Measurements from ENCODE around the gene BTG4. TPM values are rescaled to one million over a fixed set of nuclear protein-coding genes. Genes with fewer than 3 reads are reported as not detected.

BTG4 gene
- polyA plus RNA-seq (ENCODE audit: insufficient read length in 3 of 3), result not detected
- long read RNA-seq, donor 1, result 0 reads
- long read RNA-seq, donor 2, result 0 reads
- long read RNA-seq, donor 3, result 0 reads
- long read RNA-seq, donor 4, result 0 reads
- long read RNA-seq, donor 5, result 0 reads
- long read RNA-seq, donor 6, result 0 reads
- long read RNA-seq, donor 7, result 0 reads
- long read RNA-seq, donor 8, result 0 reads
- long read RNA-seq, donor 9, result 0 reads
- long read RNA-seq, donor 10, result 0 reads
- long read RNA-seq, donor 11, result 0 reads
- long read RNA-seq, donor 12, result 0 reads
- long read RNA-seq, donor 13, result 0 reads
- long read RNA-seq, donor 14, result 0 reads
- long read RNA-seq, donor 15, result 0 reads
- long read RNA-seq, donor 16, result 0 reads

DNA sequence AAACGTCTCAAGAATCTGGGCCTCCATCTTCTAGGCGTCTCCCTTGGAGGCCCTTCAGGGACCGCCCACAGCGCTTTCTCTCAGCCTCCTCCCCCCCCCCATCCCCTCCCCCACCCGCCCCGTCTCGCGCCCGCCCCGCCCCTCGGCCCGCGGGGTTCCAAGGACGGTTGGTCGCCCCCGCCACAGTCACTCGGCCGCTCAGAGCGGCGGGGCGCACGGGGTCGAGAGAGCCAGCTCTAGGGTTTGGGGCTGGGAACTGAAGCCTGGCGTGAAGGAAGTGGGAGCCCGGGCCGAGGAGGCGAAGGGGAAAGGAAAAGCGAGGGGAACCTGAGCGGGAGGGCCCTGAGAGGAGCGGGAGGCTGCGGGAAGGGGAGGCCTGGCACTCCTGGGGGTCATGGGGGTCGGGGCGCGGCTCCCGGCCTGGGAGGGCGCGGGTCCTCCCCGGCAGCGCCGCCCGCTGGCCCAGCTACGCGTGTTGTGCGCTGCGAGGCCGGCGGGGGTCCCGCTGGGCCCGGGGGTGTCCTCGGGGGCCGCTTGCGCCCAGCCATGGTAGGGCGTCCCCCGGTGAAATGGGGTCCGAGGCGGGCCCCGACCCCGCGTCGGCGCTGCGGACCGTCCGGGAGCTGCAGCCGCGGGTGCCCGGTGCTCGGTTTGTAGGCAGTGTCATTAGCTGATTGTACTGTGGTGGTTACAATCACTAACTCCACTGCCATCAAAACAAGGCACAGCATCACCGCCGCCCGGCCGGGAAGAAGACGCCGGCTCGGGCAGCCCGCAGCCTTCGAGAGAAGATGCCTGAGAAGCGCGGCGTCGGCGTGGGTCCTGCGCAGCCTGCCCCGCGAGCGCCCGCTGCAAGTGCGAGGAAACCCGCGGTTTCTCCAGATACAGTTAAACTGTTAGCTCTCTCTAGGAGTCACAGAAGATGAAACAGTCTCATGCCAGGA, at the start of gene BTG4:
Gene BTG4, minus strand, starts transcription at position 91 of the 944 bp plus-strand sequence. CDS start 13,610 bp downstream, outside the sequence.
- DNase-seq, result peak; percentile 28

DNA sequence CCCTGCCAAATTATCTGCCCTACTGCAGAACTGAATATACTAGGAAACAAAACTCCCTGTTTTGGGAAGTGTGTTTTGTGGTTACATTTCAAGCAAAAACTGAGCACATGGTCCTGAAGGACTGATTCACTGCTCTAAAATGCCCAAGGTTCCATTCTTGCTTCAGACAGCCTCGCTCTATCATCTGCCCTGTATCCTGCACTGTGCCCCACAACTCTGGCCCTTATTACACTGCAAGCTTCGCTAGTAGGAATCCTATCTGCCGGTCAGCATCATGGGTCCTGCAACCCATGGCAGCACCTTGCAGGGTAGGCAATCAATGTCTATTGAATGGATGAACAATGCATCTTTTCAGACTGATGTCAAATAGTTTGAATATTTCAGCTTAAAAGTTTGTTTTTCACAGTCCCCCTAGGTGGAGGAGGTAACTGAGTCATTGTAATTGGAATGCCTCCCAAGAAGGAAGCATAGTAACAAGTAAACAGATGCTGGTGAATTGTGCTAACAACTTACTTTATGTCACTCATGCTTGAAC, 49.7 kb upstream of the BTG4 start:
- no peak for DNase-seq

DNA sequence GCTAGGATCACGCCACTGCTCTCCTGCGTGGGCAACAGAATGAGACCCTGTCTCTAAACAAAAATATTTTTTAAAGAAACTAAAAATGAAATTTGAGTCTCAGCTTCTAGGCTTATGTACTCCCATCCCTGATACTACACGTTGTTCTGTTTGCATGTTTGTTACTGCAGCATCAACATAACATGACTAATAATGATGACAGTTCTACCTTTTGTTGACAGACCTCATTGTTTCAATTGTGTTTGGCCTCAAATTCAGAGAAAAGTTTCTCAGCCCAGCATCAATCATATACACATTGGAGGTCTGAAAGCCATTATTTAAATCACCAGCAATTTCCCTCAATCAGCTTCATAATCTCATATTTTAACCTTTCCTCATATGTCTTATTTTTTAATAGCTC, 49.1 kb upstream of the BTG4 start:
- no peak for DNase-seq

DNA sequence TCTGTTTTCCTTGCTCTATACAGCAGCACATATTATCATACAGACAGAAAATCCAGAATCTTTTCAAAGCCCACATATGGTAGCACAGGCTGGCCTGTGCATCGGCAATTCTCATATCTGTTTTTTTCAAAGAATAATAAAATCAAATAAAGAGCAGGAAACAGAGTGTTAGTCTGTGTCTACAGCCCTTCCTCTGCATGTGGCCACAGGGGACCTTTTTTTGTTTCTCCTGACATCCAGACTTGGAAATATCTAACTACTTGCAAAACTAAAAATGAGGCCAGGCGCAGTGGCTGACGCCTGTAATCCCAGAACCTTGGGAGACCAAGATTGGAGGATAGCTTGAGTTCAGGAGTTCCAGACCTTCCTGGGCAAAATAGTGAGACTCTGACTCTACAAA, 48.6 kb upstream of the BTG4 start:
- no peak for DNase-seq

DNA sequence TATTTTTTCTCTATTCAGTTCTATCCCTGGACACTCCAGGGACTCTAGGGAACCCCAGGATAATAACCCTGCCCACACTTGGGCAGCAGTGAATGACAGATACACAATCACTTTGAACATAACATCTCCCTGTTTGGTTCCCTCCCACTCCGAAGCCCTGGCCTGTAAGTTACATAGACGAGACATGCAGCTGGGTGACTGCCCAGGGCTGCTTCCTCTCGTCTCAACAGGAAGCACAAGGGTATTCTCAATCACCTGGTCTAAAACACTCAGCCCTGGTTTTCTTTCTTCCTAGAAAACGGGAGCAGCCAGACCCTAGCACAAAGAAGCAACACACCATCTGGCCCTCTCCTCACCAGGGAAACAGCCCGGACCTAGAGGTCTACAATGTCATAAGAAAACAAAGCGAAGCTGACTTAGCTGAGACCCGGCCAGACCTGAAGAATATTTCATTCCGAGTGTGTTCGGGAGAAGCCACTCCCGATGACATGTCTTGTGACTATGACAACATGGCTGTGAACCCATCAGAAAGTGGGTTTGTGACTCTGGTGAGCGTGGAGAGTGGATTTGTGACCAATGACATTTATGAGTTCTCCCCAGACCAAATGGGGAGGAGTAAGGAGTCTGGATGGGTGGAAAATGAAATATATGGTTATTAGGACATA, 47.7 kb upstream of the BTG4 start:
- no peak for DNase-seq

DNA sequence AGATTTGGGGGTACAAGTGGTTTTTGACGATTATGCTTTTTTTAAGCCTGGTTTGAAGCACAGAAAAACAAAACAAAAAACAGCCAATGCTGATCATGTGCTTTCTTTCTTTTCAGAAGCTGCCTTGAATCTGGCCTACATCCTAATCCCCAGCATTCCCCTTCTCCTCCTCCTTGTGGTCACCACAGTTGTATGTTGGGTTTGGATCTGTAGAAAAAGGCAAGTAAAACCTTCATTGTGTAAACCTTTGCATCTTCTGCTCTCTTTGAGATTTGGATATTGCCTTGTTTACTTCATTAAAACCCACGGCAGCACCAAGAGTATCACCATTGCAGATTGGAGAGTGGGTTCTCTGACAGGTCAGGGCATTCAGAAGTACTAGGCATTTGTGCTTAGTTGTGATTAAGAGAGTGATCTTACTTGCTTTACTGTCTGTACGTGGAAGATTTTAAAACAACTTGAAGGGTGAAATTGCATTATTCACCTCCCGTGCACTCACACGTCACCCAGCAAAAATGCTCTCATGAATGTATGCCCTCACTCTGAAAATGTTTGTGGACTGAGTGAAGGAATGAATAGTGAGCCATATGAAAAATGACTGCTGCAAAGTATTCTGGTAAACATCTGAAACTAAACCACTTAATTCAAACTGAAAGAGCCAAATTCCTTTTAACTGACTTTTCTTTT, 45.4 kb upstream of the BTG4 start:
- no peak for DNase-seq

DNA sequence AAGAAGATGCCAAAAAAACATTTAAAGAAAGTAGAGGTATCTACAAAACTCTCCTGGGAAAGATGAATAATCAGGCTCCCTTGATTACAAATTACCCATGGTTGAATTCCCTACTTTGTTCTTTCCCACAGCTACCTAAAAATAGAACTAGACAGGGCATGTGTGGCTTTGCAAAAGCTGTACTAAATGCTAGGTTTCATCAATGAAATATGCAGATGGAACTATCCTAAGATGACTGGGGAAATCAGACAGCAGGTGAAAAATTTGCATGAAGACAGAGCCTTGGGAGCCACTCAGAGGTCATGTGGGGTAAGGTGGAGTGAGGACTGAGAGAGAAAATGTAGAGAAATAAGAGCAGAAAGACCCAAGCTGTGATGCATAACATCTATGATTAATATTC, 43.1 kb upstream of the BTG4 start:
- no peak for DNase-seq

DNA sequence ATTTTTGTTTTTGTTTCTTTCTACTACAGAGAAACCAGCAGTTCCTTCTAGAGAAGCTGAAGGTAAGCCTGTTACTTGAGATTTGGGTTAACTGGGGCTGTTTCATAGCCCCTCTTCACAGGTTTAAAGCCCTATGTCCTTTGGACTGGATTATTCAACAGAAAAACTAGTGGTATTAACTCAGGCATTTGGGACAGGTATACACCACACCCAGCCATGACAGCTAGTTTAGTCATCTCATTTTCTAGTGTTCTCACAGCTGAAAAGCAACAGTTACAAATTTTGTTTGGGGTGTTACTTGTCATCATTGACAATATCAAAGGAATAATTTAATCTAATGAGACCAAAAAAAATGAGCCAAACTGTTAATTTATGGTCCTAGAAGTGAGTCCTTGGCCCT, 42.3 kb upstream of the BTG4 start:
- no peak for DNase-seq

DNA sequence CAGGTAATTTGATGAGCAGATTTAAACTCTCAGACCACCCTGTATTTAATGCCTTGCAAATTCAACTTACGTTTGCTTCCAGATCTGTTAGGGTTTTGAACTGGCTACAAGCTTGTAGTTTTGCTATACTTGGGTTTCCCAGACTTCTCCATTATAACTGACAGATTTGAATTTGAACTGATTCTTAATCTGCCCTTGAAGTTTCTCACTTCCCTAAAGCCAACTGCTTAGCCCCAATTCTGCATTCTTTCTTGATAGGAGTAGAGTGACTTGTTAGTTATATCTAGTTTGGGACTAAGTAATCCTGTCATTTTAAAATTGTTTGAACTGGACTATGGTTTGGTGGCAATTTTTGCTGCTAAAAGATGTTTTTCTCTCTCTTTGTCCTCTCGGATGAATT, 38.1 kb upstream of the BTG4 start:
- no peak for DNase-seq

DNA sequence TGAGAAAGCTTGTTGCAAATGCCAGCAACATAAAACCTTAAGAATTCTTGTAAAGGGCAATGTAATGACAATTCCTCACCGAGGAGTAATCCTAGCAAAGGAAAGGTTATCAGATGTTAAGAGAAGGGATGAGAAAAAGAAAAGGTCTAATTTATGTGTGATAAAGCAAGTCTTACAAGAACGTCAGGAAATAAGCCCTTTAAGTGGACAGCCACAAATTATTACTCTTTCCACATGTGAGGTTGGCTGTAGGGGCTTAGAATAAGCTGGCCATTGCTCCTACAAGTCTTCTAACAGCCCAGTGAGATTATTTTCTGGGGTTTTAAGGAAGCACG, 37.6 kb upstream of the BTG4 start:
- DNase-seq, result no peak

DNA sequence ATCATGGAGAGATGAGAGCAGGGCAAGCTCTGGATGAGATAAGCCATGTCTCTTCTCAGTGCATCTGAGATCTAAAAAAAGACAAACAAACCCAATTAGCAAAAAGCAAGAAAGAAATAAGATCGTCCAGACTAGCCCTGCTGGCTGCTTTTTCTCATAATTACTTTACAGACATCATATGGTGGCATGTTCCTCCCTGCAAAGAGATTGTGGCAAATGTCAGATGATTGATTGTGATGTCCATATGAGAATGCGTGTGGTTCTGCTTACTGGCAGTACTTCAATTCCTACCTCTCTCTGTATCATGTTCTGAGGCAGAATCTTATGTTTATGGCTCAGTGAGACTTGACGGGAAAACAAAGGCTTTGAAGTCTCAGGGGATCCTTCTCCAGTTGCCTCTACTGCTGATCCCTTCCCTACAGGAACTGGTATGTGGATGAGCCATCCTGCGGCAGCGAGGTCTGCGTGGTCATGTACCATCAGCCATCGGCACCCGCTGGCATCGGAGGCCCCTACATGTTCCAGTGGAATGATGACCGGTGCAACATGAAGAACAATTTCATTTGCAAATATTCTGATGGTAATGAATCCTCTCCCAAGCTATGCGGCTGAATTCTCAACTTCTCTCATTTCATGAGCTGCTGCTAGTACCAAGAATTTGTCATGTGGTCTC, 37.1 kb upstream of the BTG4 start:
- DNase-seq, result peak; percentile 8

DNA sequence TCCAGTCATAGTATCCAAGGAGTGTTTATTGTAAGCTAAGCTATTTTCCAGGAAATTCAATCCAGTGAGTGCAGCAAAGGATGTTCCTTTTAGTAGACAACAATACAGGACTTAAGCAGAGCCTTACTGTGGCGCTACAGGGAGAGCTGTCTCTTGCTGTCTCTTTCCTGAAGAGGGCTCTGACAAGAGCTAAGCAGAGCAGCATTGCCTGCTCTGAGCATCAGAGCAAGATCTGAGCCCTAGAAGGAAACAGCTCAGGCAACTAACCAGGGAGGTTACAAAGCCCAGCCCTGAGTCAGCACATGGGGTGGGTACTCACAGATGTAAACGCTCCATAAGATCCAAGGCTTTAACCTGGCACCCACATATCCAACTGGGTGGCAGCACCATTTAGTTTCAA, 36.3 kb upstream of the BTG4 start:
- no peak for DNase-seq

DNA sequence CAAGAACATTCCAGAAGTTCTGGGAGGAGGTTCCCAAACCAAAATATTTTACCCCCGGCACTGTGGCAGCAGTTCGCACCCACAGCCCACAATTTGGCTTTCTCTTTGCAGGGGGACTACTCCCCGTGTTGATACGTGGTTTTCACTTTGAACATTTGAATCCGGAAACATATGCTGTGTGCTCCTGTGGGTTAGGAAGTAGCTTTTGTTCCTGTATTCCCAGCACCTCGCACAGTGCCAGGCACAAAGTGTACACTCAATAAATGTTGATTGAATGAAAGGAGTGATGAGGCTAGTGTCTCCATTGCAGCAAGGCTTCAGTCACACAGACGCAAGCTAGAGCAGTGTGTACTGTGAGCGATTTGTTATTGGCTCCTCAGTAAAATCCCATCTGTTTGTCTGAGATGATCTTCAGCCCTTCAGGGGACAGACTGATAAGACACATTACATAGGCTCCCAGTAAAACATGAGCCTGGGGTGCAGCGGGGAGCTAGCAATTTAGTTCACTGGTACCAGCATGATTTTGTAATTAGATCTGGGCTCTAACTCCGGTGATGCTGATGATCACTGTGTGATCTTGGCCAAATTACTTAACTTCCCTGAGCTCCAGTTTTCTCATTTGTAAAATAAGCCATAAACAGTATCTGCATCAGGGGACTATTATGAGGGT, 30.6 kb upstream of the BTG4 start:
- DNase-seq, result no peak

DNA sequence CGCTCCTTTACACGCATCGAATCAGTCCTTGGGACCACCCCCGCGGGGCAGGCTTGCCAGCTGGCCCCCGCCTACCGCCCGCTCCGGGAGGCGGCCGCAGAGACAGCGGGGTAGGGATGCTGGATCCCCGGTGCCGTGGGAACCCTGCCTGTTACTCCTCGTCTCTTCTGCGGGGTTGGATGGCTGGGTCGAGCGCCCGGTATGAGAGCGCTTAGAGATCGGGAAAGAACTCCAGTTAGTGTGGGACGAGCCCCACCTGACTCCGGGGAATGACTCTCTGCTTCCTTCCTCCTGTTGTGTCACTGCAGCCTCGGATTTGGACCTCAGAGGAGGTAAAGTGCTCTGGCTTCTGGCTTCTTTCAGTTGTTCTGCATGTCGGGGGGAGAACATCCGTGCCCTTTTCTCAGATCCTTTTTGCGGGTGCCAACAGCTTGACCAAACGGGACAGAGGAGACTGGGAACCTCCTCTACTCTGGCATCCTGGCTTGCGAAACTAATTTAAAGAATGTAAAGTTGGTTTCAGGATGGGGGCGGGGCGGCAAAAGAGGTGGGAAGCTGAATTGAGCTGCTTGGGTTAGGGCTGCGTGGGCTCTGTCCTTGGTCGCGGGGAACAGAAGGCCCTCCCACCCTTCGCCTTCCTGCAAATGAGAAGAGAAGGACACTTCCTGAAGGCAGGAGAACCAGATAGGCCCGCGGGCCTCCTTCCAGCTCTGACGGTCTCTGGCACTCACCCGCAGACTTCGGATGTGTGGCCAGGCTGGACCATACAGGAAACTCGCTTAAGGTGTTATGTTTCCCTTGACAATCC, 29.3 kb upstream of the BTG4 start:
- peak; percentile 40 for DNase-seq

DNA sequence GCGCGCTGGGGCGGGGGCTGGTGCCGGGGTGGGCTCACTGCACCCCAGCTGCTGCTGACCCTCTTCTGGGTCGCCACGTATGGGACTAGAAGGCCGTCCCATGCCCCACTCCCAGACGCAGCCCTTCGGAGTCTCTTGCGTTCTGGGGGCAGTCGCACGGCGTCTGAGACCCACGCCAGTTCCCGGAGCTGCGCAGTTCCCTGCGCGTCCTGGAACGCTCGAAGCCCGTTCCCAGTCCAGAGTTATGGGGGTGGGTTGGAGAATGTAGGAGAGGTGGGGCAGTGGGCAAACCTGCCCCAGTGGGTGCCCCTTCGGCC, 28.7 kb upstream of the BTG4 start:
- peak; percentile 14 for DNase-seq

DNA sequence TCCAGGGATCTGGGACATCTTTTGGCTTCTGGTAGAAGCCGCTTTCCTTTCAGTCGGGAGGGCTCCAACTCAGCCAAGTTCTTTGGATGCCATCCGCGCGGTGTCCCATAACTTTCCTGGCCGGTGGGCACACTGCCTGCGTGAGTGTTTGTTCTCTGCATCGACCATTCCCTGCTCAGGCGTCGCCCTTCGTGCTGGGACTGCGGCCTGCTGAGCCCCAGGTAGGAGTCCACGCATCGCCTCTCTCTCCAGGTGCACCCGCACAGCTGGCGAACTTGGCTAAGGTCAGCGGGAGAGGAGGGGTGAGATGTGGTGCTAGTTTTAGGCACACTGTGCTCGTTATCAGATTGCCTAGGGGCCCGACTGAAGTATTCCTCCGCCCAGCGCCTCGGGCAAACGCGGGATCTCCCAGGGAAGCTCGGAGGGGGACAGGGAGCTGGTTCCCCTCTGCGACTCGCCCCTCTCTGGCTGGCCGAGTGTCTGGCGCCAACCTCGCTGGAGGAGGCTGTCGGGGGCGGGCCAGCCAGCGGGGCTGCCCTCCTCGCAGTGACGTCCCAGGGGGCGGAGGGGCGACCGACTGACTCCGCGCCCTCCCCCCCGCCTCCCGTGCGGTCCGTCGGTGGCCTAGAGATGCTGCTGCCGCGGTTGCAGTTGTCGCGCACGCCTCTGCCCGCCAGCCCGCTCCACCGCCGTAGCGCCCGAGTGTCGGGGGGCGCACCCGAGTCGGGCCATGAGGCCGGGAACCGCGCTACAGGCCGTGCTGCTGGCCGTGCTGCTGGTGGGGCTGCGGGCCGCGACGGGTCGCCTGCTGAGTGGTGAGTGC, 28.1 kb upstream of the BTG4 start, which contains the start of gene LAYN:
Gene LAYN, plus strand, starts transcription at position 607 of the 823 bp plus-strand sequence. Its CDS starts 124 bp downstream, at position 731.
- DNase-seq, result peak; percentile 51

DNA sequence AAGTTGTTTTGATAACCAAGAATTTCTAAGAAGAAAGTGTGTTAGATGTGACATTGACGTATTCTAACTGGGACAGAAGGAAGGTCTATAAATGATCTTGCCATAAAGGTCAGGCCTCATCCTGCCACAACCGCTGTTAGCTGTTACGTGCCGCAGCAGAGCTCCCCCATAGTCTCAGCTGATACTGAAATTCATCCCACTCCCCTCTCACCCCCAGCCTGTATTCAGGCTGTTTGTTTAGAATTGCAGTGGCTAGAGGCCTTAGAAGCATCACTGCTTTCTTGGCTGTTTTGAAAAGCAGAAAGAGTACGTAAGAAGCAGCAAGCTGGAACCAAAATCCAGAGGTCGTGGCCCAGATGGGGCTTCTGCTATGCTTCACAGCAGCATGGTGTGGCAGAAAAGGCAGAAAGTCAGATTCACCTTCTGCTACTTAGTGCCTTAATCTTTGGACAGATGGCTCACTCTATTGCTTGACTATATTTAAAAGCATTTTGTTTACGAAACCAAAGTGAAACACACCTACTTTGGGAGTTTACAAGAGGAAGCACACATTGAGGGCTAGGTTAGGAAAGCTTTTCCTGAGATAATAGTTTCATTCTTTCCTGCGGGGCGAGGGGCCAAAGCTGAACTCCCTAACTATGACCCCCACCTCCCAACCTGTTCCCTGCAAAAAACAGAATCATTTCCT, 27.4 kb upstream of the BTG4 start:
- DNase-seq, result peak; percentile 9
